ENCODE data around the gene SLC22A23.

- TF ChIP-seq CTCF (IDR thresholded peaks at IDR 0.05) = no peak
- TF ChIP-seq POLR2AphosphoS5 (IDR thresholded peaks at IDR 0.05) = no peak
Observed at GRCh38 chr6:3429211-3429610, 27.6 kb downstream of the SLC22A23 start.

Measured in sigmoid colon (tissue), 4 donors.